Astrocyte of the spinal cord (primary cell): ENCODE measurements around the gene MAP4K5.

ENCODE experiments used
- DNase-seq: peaks from one replicate; pipeline ENCODE4 v3.0.0; 2011; ENCODE audit warnings: low read depth, low spot score
- H3K4me3 ChIP-seq: 2 replicates; pipeline ENCODE4 v1.5.1; 2011; ENCODE audit warnings: low read depth, mild to moderate bottlenecking, low read length, moderate library complexity
- CTCF ChIP-seq: IDR thresholded peaks from 2 replicates; pipeline ENCODE4 v1.5.1; 2012; ENCODE audit warnings: low read depth, mild to moderate bottlenecking, low read length, inconsistent platforms
- in situ Hi-C: cut with HindIII; loops from 2 replicates; pipeline ENCODE4 v1.10.0; 2017; ENCODE audit warnings: low sequenced_read_pairs

MAP4K5 gene

GRCh38 chr14:50489851-50490250, 42.5 kb downstream of the MAP4K5 start:
- no peak overlapping the region for H3K4me3 ChIP-seq
- no peak for TF ChIP-seq CTCF
- in situ Hi-C loops: no loop called here
- no peak for DNase-seq

- in situ Hi-C loops: no loop called here
- no peak overlapping the region for H3K4me3 ChIP-seq
- no peak for TF ChIP-seq CTCF
- DNase-seq: no peak
Observed at GRCh38 chr14:50488521-50488920, 43.8 kb downstream of the MAP4K5 start.

GRCh38 chr14:50479041-50479440, 53.3 kb downstream of the MAP4K5 start:
- in situ Hi-C loops: no loop called here
- no peak for TF ChIP-seq CTCF
- no peak overlapping the region for H3K4me3 ChIP-seq
- DNase-seq: no peak

- in situ Hi-C loops: no loop called here
Observed at GRCh38 chr14:50477760-50478159, 54.6 kb downstream of the MAP4K5 start.

GRCh38 chr14:50476134-50476533, 56.2 kb downstream of the MAP4K5 start:
- in situ Hi-C loops: no loop called here
- DNase-seq: no peak
- no peak overlapping the region for H3K4me3 ChIP-seq
- TF ChIP-seq CTCF: no peak

More at GRCh38 chr14:50477760-50478159, 54.6 kb downstream of the MAP4K5 start:
- H3K4me3 ChIP-seq: no peak overlapping the region
- TF ChIP-seq CTCF: no peak
- DNase-seq: no peak

- in situ Hi-C loops: no loop called here
- H3K4me3 ChIP-seq: no peak overlapping the region
- no peak for TF ChIP-seq CTCF
- no peak for DNase-seq
Observed at GRCh38 chr14:50475460-50475859, 56.9 kb downstream of the MAP4K5 start.
